Natural killer cell treated with Interleukin-12 subunit alpha and Interleukin-12 subunit beta and Interleukin-15 and Interleukin-18, amount 100 ng/mL, for 72 hours (primary cell): ENCODE results near the gene ECT2. TPM values are rescaled to one million over a fixed set of nuclear protein-coding genes. Genes with fewer than 3 reads are reported as not detected.
A peak's percentile ranks its signal among the peaks of the same experiment; 100 is the strongest.
"Not testable (repeated sequence)": the region's sequence is repeated elsewhere in the genome, so short reads cannot be mapped to it uniquely, and the experiment has no call there.

Experiments used
- ATAC-seq, 2 donors: fragments of 150-1000 bp; cut with Tn5 transposase in 1 of 2; sonication (Bioruptor Pico), chemical (Tn5 transposase) in 1 of 2; 2 replicates each; pipeline ENCODE4 v1.10.0; 2021
- DNase-seq: peaks from one replicate; pipeline ENCODE4 v3.0.0; 2022; ENCODE audit warnings: low spot score
- H3K27ac Mint-ChIP-seq, 2 donors: 1 replicate in 1 of 2; 2 replicates in 1 of 2; pipeline ENCODE4 v1.8.0; 2022; ENCODE audit warnings: mixed read lengths in 2 of 2, mild to moderate bottlenecking in 1 of 2, moderate library complexity in 1 of 2
- H3K27me3 Mint-ChIP-seq, 2 donors: 1 replicate in 1 of 2; 2 replicates in 1 of 2; pipeline ENCODE4 v1.8.0; 2022; ENCODE audit warnings: mixed read lengths in 2 of 2
- H3K36me3 Mint-ChIP-seq: one replicate; pipeline ENCODE4 v1.8.0; 2022; ENCODE audit warnings: mixed read lengths
- H3K4me1 Mint-ChIP-seq, 2 donors: 1 replicate in 1 of 2; 2 replicates in 1 of 2; pipeline ENCODE4 v1.8.0; 2022; ENCODE audit warnings: low read depth in 2 of 2, mixed read lengths in 2 of 2, mild to moderate bottlenecking in 1 of 2
- H3K4me3 Mint-ChIP-seq: one replicate; pipeline ENCODE4 v1.8.0; 2022; ENCODE audit warnings: mixed read lengths
- H3K9me3 Mint-ChIP-seq: 2 replicates; pipeline ENCODE4 v1.8.0; 2022; ENCODE audit warnings: mixed read lengths
- total RNA-seq, 2 donors: library from RNA; stranded (reverse); gene quantifications; one replicate each; pipeline ENCODE4 v1.2.3, GENCODE V29; 2022

ECT2 gene
- total RNA-seq, 2 donors from 2014 or later, result 27.8 to 59.7 TPM

- H3K27me3 Mint-ChIP-seq, result peaks cover 19 to 40% of the 10 kb centered on the region in 2 donors
- no peaks in the 10 kb centered on the region for H3K9me3 Mint-ChIP-seq
- ATAC-seq (no peak), DNase-seq (no peak)
- H3K27ac Mint-ChIP-seq, result no peak overlapping the region
- H3K4me1 Mint-ChIP-seq, result peaks cover 0 to under 1% of the 10 kb centered on the region in 2 donors
- no peak overlapping the region for H3K4me3 Mint-ChIP-seq
- H3K36me3 Mint-ChIP-seq, result no peaks in the 10 kb centered on the region
Observed at GRCh38 chr3:172840913-172841312, 90.4 kb downstream of the ECT2 start.

GRCh38 chr3:172844428-172844827, 93.9 kb downstream of the ECT2 start:
- no peak overlapping the region for H3K4me3 Mint-ChIP-seq
- ATAC-seq (no peak), DNase-seq (no peak)
- no peaks in the 10 kb centered on the region for H3K9me3 Mint-ChIP-seq
- no peak overlapping the region for H3K27ac Mint-ChIP-seq
- H3K27me3 Mint-ChIP-seq, result peaks cover 9 to 27% of the 10 kb centered on the region in 2 donors
- H3K36me3 Mint-ChIP-seq, result no peaks in the 10 kb centered on the region
- peaks cover 0 to 8% of the 10 kb centered on the region in 2 donors for H3K4me1 Mint-ChIP-seq

GRCh38 chr3:172846103-172846561, 95.6 kb downstream of the ECT2 start:
- H3K9me3 Mint-ChIP-seq, result no peaks in the 10 kb centered on the region
- no peak for DNase-seq
- peak; percentile 59 to 64 for ATAC-seq
- H3K27ac Mint-ChIP-seq, result peak overlapping the region in 1 of 2 donors; percentile 72
- H3K4me1 Mint-ChIP-seq, result peaks cover 0 to 8% of the 10 kb centered on the region in 2 donors
- no peaks in the 10 kb centered on the region for H3K36me3 Mint-ChIP-seq
- H3K27me3 Mint-ChIP-seq, result peaks cover 10 to 36% of the 10 kb centered on the region in 2 donors
- no peak overlapping the region for H3K4me3 Mint-ChIP-seq

- no peak for ATAC-seq
- Mint-ChIP-seq H3K4me1 (peaks cover 0 to 8% of the 10 kb centered on the region in 2 donors), H3K36me3 (no peaks in the 10 kb centered on the region), H3K4me3 (no peak overlapping the region), H3K27ac (peak overlapping the region in 1 of 2 donors; percentile 72), H3K27me3 (peaks cover 8 to 31% of the 10 kb centered on the region in 2 donors), H3K9me3 (no peaks in the 10 kb centered on the region)
- DNase-seq, result no peak
Observed at GRCh38 chr3:172846706-172847105, 96.2 kb downstream of the ECT2 start.

- peaks cover 0 to 8% of the 10 kb centered on the region in 2 donors for H3K4me1 Mint-ChIP-seq
- H3K27ac Mint-ChIP-seq, result no peak overlapping the region
- H3K36me3 Mint-ChIP-seq, result no peaks in the 10 kb centered on the region
- ATAC-seq (no peak), DNase-seq (no peak)
- H3K27me3 Mint-ChIP-seq, result peaks cover 8 to 25% of the 10 kb centered on the region in 2 donors
- H3K9me3 Mint-ChIP-seq, result no peaks in the 10 kb centered on the region
- no peak overlapping the region for H3K4me3 Mint-ChIP-seq
Observed at GRCh38 chr3:172847292-172847691, 96.8 kb downstream of the ECT2 start.

- H3K9me3 Mint-ChIP-seq, result no peaks in the 10 kb centered on the region
- H3K27ac Mint-ChIP-seq, result no peak overlapping the region
- H3K4me1 Mint-ChIP-seq, result peaks cover 0 to 8% of the 10 kb centered on the region in 2 donors
- peaks cover 8 to 23% of the 10 kb centered on the region in 2 donors for H3K27me3 Mint-ChIP-seq
- H3K36me3 Mint-ChIP-seq, result no peaks in the 10 kb centered on the region
- no peak overlapping the region for H3K4me3 Mint-ChIP-seq
- ATAC-seq, result no peak
- no peak for DNase-seq
Observed at GRCh38 chr3:172848910-172849309, 98.4 kb downstream of the ECT2 start.

- ATAC-seq (no peak), DNase-seq (no peak)
- Mint-ChIP-seq H3K36me3 (no peaks in the 10 kb centered on the region), H3K4me3 (no peak overlapping the region), H3K4me1 (no peaks in the 10 kb centered on the region), H3K9me3 (no peaks in the 10 kb centered on the region), H3K27me3 (peaks cover 11 to 41% of the 10 kb centered on the region in 2 donors), H3K27ac (no peak overlapping the region)
Observed at GRCh38 chr3:172853005-172853404, 102.5 kb downstream of the ECT2 start.

GRCh38 chr3:172853921-172854666, 103.6 kb downstream of the ECT2 start:
- Mint-ChIP-seq H3K27ac (no peak overlapping the region), H3K27me3 (peaks cover 11 to 35% of the 10 kb centered on the region in 2 donors), H3K36me3 (no peaks in the 10 kb centered on the region), H3K9me3 (no peaks in the 10 kb centered on the region), H3K4me1 (no peaks in the 10 kb centered on the region), H3K4me3 (no peak overlapping the region)
- no peak for DNase-seq
- no peak for ATAC-seq

- Mint-ChIP-seq H3K36me3 (no peaks in the 10 kb centered on the region), H3K9me3 (no peaks in the 10 kb centered on the region), H3K4me1 (no peaks in the 10 kb centered on the region), H3K27ac (no peak overlapping the region), H3K4me3 (no peak overlapping the region), H3K27me3 (peaks cover 11 to 29% of the 10 kb centered on the region in 2 donors)
- DNase-seq (no peak), ATAC-seq (no peak)
Observed at GRCh38 chr3:172855037-172855436, 104.5 kb downstream of the ECT2 start.

- no peak overlapping the region for H3K4me3 Mint-ChIP-seq
- H3K27ac Mint-ChIP-seq, result no peak overlapping the region
- no peaks in the 10 kb centered on the region for H3K36me3 Mint-ChIP-seq
- no peaks in the 10 kb centered on the region for H3K9me3 Mint-ChIP-seq
- ATAC-seq, result no peak
- H3K4me1 Mint-ChIP-seq, result no peaks in the 10 kb centered on the region
- peaks cover 7 to 19% of the 10 kb centered on the region in 2 donors for H3K27me3 Mint-ChIP-seq
- no peak for DNase-seq
Observed at GRCh38 chr3:172856795-172857742, 106.5 kb downstream of the ECT2 start.

GRCh38 chr3:172859041-172859440, 108.5 kb downstream of the ECT2 start:
- Mint-ChIP-seq H3K4me1 (no peaks in the 10 kb centered on the region), H3K27ac (no peak overlapping the region), H3K36me3 (no peaks in the 10 kb centered on the region), H3K9me3 (no peaks in the 10 kb centered on the region), H3K4me3 (no peak overlapping the region), H3K27me3 (peaks cover 7 to 24% of the 10 kb centered on the region in 2 donors)
- DNase-seq (no peak), ATAC-seq (no peak)

GRCh38 chr3:172866726-172867350, 116.3 kb downstream of the ECT2 start:
- H3K9me3 Mint-ChIP-seq, ATAC-seq, H3K36me3 Mint-ChIP-seq: not testable (repeated sequence)

GRCh38 chr3:172868582-172869200, 118.2 kb downstream of the ECT2 start:
- no peak overlapping the region for H3K27ac Mint-ChIP-seq
- H3K27me3 Mint-ChIP-seq, result peaks cover 7 to 8% of the 10 kb centered on the region in 2 donors
- peaks cover 0 to 5% of the 10 kb centered on the region in 2 donors for H3K4me1 Mint-ChIP-seq
- no peak for DNase-seq
- ATAC-seq, result no peak
- H3K9me3 Mint-ChIP-seq, result no peaks in the 10 kb centered on the region
- no peak overlapping the region for H3K4me3 Mint-ChIP-seq
- H3K36me3 Mint-ChIP-seq, result no peaks in the 10 kb centered on the region

More at GRCh38 chr3:172866726-172867350, 116.3 kb downstream of the ECT2 start:
- not testable (repeated sequence) for H3K4me3 Mint-ChIP-seq, H3K27ac Mint-ChIP-seq, H3K4me1 Mint-ChIP-seq, DNase-seq
- peaks cover 8 to 13% of the 10 kb centered on the region in 2 donors for H3K27me3 Mint-ChIP-seq
